CD14-positive monocyte (primary cell): ENCODE data around the gene PIGR. TPM values are rescaled to one million over a fixed set of nuclear protein-coding genes. Genes with fewer than 3 reads are reported as not detected.
A peak's percentile ranks its signal among the peaks of the same experiment; 100 is the strongest.

Experiments used
- DNase-seq, 3 donors: peaks; one replicate each; pipeline ENCODE4 v3.0.0-alpha.2; 2011 to 2022
- H2AFZ ChIP-seq: 2 replicates; pipeline ENCODE4 v1.6.0; 2012; ENCODE audit warnings: mild to moderate bottlenecking, low read depth, low read length, inconsistent platforms; ENCODE audit not compliant: insufficient read depth, poor library complexity, severe bottlenecking
- H3K27ac ChIP-seq, 2 donors: 1 replicate in 1 of 2; 2 replicates in 1 of 2; pipeline ENCODE4 v1.5.1; 2012 to 2013; ENCODE audit warnings: low read length in 2 of 2, control low read depth in 1 of 2, inconsistent platforms in 1 of 2, low read depth in 1 of 2, mild to moderate bottlenecking in 1 of 2
- H3K27me3 ChIP-seq, 2 donors: one replicate each; pipeline versions ENCODE4 v1.6.0 to v1.6.1; 2011 to 2013; ENCODE audit warnings: low read length in 2 of 2; ENCODE audit not compliant: control insufficient read depth in 2 of 2, insufficient read depth in 2 of 2
- H3K36me3 ChIP-seq, 2 donors: replicated peaks in 1 of 2; 1 replicate in 1 of 2; 2 replicates in 1 of 2; pipeline versions ENCODE4 v1.5.1 to v1.6.1; 2012 to 2013; ENCODE audit warnings: low read length in 2 of 2, control low read depth in 1 of 2, inconsistent platforms in 1 of 2, mild to moderate bottlenecking in 1 of 2; ENCODE audit not compliant: insufficient read depth in 2 of 2, control insufficient read depth in 1 of 2
- H3K4me1 ChIP-seq, 2 donors: 1 replicate in 1 of 2; 2 replicates in 1 of 2; pipeline versions ENCODE4 v1.5.1 to v1.6.1; 2012 to 2013; ENCODE audit warnings: low read length in 2 of 2, control low read depth in 1 of 2, inconsistent platforms in 1 of 2, mild to moderate bottlenecking in 1 of 2, moderate library complexity in 1 of 2; ENCODE audit not compliant: insufficient read depth in 2 of 2, control insufficient read depth in 1 of 2
- H3K4me2 ChIP-seq: replicated peaks from 2 replicates; pipeline ENCODE3; 2012; ENCODE audit warnings: low read length, moderate library complexity, mild to moderate bottlenecking; ENCODE audit not compliant: poor library complexity, severe bottlenecking; ENCODE audit errors: extremely low read depth
- H3K4me3 ChIP-seq, 3 experiments: fragments of 200-600 bp in 1 of 3; sonication (generic) in 1 of 3; replicated peaks in 1 of 3; 1 replicate in 2 of 3; 2 replicates in 1 of 3; pipeline ENCODE4 v1.5.1; 2011 to 2013; ENCODE audit warnings: low read length in 3 of 3, mild to moderate bottlenecking in 3 of 3, control low read depth in 2 of 3, low read depth in 2 of 3, inconsistent platforms in 1 of 3, moderate library complexity in 1 of 3
- H3K79me2 ChIP-seq: 2 replicates; pipeline ENCODE4 v1.6.0; 2012; ENCODE audit warnings: mild to moderate bottlenecking, control low read depth, inconsistent platforms, low read length, moderate library complexity; ENCODE audit not compliant: insufficient read depth
- H3K9ac ChIP-seq: 2 replicates; pipeline ENCODE4 v1.6.0; 2017; ENCODE audit warnings: low read length, mild to moderate bottlenecking; ENCODE audit not compliant: insufficient read depth, poor library complexity, severe bottlenecking
- H3K9me3 ChIP-seq, 2 donors: replicated peaks in 1 of 2; 1 replicate in 1 of 2; 2 replicates in 1 of 2; pipeline versions ENCODE4 v1.5.1 to v1.6.1; 2012 to 2013; ENCODE audit warnings: low read length in 2 of 2, control low read depth in 1 of 2; ENCODE audit not compliant: control insufficient read depth in 1 of 2, insufficient read depth in 1 of 2
- H4K20me1 ChIP-seq: 2 replicates; pipeline ENCODE4 v1.6.0; 2012; ENCODE audit warnings: mild to moderate bottlenecking, low read length, control low read depth, moderate library complexity; ENCODE audit not compliant: insufficient read depth
- H3K27ac Mint-ChIP-seq, 7 donors: one replicate each; pipeline ENCODE4 v1.8.0; 2020; ENCODE audit warnings: mild to moderate bottlenecking in 7 of 7, mixed read lengths in 7 of 7, moderate library complexity in 6 of 7, inconsistent platforms in 2 of 7
- H3K27me3 Mint-ChIP-seq, 3 donors: one replicate each; pipeline ENCODE4 v1.8.0; 2021 to 2022; ENCODE audit warnings: low read depth in 3 of 3, mild to moderate bottlenecking in 3 of 3, mixed read lengths in 3 of 3, moderate library complexity in 3 of 3, inconsistent platforms in 1 of 3
- H3K36me3 Mint-ChIP-seq, 2 donors: one replicate each; pipeline ENCODE4 v1.8.0; 2020; ENCODE audit warnings: mixed read lengths in 2 of 2, inconsistent platforms in 1 of 2, mild to moderate bottlenecking in 1 of 2
- H3K4me1 Mint-ChIP-seq: one replicate; pipeline ENCODE4 v1.8.0; 2020; ENCODE audit warnings: mild to moderate bottlenecking, mixed read lengths
- H3K4me3 Mint-ChIP-seq, 2 donors: one replicate each; pipeline ENCODE4 v1.8.0; 2020; ENCODE audit warnings: mild to moderate bottlenecking in 2 of 2, mixed read lengths in 2 of 2, moderate library complexity in 1 of 2
- H3K9me3 Mint-ChIP-seq, 7 donors: one replicate each; pipeline ENCODE4 v1.8.0; 2020 to 2022; ENCODE audit warnings: mixed read lengths in 7 of 7, mild to moderate bottlenecking in 6 of 7, moderate library complexity in 6 of 7, inconsistent platforms in 2 of 7
- WGBS: methylation state at CpG from one replicate; pipeline ENCODE4 v1.1.5; 2013; ENCODE audit warnings: missing lambda C conversion rate; ENCODE audit not compliant: insufficient coverage; 5-methylcytosine and 5-hydroxymethylcytosine counted together
- intact Hi-C, 2 donors: fragments of 100-400 bp; cut with micrococcal nuclease; formaldehyde crosslinking; loops; one replicate each; pipeline versions ENCODE4 v1.15.0 to v1.15.1; 2023
- polyA plus RNA-seq, 3 donors: library from polyadenylated mRNA; depleted of rRNA in 1 of 3; unstranded in 2 of 3; stranded (reverse) in 1 of 3; fragments of 300-500 nt in 2 of 3; fragments of >200 nt in 1 of 3; fragmentation: Illumina TruSeq in 2 of 3; gene quantifications; 1 replicate in 2 of 3; 2 replicates in 1 of 3; pipeline ENCODE4 v1.2.3, GENCODE V29; 2012 to 2021
- TF ChIP-seq, protein P1 (sequence below): fragments of 200-600 bp; IDR thresholded peaks from one replicate; pipeline ENCODE4 v1.8.0; 2022; ENCODE audit warnings: antibody characterized with exemption, mild to moderate bottlenecking

PIGR gene
- polyA plus RNA-seq, 3 donors = 0.01 TPM; not detected in 2

- H3K36me3 Mint-ChIP-seq = peaks cover 0 to 2% of the 10 kb centered on the region in 2 donors
- peaks cover 0 to 5% of the 10 kb centered on the region in 2 donors for H3K27me3 ChIP-seq
- intact Hi-C loops = no loop called here
- H4K20me1 ChIP-seq = no peaks in the 10 kb centered on the region
- no peak overlapping the region for H3K4me3 ChIP-seq
- peak overlapping the region in 1 of 7 donors; percentile 46 for H3K27ac Mint-ChIP-seq
- no peak overlapping the region for H2AFZ ChIP-seq
- no peak overlapping the region for H3K27ac ChIP-seq
- H3K9me3 Mint-ChIP-seq = peaks cover 0 to 1% (median 0%) of the 10 kb centered on the region in 7 donors
- H3K9me3 ChIP-seq = no peaks in the 10 kb centered on the region
- 100% methylated on average over 1 of the region's 1 CpG for WGBS
- no peak overlapping the region for H3K4me2 ChIP-seq
- peaks cover 10% of the 10 kb centered on the region for H3K4me1 Mint-ChIP-seq
- peaks cover 0 to 8% of the 10 kb centered on the region in 2 donors for H3K4me1 ChIP-seq
- H3K36me3 ChIP-seq = no peaks in the 10 kb centered on the region
- H3K9ac ChIP-seq = no peak overlapping the region
- peaks cover 3 to 16% (median 8%) of the 10 kb centered on the region in 3 donors for H3K27me3 Mint-ChIP-seq
- no peak for DNase-seq
- TF ChIP-seq, protein P1, sequence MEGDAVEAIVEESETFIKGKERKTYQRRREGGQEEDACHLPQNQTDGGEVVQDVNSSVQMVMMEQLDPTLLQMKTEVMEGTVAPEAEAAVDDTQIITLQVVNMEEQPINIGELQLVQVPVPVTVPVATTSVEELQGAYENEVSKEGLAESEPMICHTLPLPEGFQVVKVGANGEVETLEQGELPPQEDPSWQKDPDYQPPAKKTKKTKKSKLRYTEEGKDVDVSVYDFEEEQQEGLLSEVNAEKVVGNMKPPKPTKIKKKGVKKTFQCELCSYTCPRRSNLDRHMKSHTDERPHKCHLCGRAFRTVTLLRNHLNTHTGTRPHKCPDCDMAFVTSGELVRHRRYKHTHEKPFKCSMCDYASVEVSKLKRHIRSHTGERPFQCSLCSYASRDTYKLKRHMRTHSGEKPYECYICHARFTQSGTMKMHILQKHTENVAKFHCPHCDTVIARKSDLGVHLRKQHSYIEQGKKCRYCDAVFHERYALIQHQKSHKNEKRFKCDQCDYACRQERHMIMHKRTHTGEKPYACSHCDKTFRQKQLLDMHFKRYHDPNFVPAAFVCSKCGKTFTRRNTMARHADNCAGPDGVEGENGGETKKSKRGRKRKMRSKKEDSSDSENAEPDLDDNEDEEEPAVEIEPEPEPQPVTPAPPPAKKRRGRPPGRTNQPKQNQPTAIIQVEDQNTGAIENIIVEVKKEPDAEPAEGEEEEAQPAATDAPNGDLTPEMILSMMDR = no peak
- H3K4me3 Mint-ChIP-seq = no peak overlapping the region
- no peaks in the 10 kb centered on the region for H3K79me2 ChIP-seq
These were observed 43.6 kb downstream of the PIGR start for GRCh38 chr1:206902702-206903101.

GRCh38 chr1:206901944-206902343, 44.3 kb downstream of the PIGR start:
- intact Hi-C loops = no loop called here
- H3K4me1 Mint-ChIP-seq = peaks cover 10% of the 10 kb centered on the region

More at GRCh38 chr1:206901944-206902343, 44.3 kb downstream of the PIGR start:
- Histone ChIP-seq H3K4me1 (peaks cover 0 to 8% of the 10 kb centered on the region in 2 donors), H3K4me3 (no peak overlapping the region), H3K4me2 (no peak overlapping the region), H3K9ac (no peak overlapping the region), H3K36me3 (no peaks in the 10 kb centered on the region), H3K27me3 (no peaks in the 10 kb centered on the region), H4K20me1 (no peaks in the 10 kb centered on the region), H2AFZ (no peak overlapping the region), H3K9me3 (no peaks in the 10 kb centered on the region), H3K79me2 (no peaks in the 10 kb centered on the region), H3K27ac (no peak overlapping the region)
- Mint-ChIP-seq H3K27ac (no peak overlapping the region), H3K27me3 (peaks cover 3 to 14% (median 12%) of the 10 kb centered on the region in 3 donors), H3K4me3 (peak overlapping the region in 1 of 2 donors; percentile 24), H3K36me3 (peaks cover 0 to 2% of the 10 kb centered on the region in 2 donors), H3K9me3 (peaks cover 0 to 1% (median 0%) of the 10 kb centered on the region in 7 donors)
- DNase-seq = no peak
- TF ChIP-seq, protein P1 = no peak
- WGBS = 100% methylated on average over 4 of the region's 6 CpGs
